NCI-H1105 (cell line): ENCODE results near the gene TLX1.
"Not testable (repeated sequence)": the region's sequence is repeated elsewhere in the genome, so short reads cannot be mapped to it uniquely, and the experiment has no call there.

Source experiments
- DNase-seq: peaks from one replicate; lab custom pipeline; 2025; lab: John Stamatoyannopoulos, UW

The TLX1 gene

DNA sequence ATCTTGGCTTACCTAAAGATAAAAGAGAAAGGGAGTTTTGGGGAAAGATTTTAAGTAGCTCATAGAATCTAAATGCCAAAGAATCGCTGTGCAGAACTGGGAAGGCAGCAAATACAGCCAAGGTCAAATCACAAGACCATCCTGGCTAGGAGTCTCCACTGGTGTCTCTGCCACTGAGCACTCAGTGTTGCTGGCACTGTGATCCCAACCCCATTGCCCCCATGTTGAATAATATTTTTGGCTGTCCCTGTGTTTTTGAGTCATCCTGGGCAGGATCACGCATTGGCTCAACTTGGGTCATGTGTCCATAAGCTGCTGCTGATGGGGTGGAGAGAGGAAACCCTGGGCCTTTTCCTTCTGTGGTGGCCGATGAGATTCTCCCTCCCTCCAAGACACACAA, 21.2 kb downstream of the TLX1 start:
- no peak for DNase-seq

DNA sequence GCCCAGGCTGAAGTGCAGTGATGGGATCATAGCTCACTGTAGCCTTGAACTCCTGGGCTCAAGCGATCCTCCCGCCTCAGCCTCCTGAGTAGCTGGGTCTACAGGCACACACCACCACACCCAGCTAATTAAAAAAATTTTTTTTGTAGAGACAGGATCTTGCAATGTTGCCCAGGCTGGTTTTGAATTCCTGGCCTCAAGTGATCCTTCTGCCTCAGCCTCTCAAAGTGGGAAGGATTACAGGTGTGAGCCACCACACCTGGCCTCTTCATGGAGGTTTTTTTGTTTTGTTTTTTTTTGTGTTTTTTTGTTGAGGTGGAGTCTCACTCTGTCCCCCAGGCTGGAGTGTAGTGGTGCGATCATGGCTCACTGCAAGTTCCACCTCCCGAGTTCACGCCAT, 23.4 kb downstream of the TLX1 start:
- not testable (repeated sequence) for DNase-seq

- DNase-seq, result no peak
These were observed 24.8 kb downstream of the TLX1 start for GRCh38 chr10:101155896-101156295.

DNA sequence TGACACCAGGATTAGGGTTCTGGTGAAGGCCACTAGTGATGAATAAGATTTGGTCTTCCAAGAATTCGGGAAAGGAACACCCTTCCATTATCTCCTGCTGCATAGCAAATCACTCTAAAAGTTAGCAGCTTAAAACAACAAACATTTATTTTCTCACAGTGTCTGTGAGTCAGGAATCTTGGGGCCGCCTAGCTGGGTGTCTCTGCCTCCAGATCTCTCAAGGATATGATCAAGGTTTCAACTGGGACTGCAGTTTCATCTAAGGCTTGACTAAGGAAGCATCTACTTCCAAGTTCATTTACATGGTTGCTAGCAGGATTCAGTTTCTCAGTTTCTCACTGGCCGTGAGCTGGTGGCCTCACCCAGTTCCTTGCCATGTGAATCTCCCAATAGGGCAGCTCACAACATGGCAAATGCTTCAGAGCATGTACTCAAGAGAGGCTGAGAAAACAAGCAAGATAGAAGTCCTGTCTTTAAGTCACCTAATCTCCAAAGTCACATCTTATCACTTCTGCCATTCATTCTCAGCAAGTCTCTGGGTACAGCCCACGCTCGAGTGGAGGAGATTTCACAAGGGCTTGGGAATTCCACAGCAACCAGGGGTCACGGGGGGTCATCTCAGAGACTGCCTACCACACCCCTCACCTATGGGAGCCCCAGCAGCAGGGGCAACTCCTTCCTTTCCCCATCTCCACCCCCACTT, 26.8 kb downstream of the TLX1 start:
- DNase-seq, result no peak

DNA sequence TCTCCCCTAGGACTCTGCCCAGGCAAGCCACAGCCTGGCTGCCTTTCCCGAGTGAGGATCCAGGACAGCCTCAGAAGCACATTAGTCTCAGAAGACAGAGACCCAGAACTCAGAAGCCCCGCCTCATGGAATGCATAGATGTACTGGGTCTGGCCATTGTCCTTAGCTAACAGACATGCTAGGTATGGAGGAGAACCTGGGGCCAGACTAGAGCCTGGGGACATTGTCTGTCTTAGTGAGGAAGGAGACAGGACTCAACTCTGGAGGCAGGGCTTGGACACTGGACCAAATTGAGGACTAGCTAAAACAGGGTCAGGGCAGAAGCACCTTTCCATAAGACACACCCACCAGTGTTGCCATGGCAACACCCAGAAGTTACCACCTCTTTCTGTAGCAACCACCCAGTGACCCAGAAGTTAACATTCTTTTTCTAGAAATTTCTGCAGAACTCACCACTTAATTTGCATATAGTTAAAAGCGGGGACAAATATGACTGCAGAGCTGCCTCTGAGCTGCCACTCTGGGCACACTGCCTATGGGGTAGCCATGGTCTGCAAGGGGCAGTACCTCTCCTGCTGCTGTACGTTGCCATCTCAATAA, 27.5 kb downstream of the TLX1 start:
- DNase-seq, result no peak

DNA sequence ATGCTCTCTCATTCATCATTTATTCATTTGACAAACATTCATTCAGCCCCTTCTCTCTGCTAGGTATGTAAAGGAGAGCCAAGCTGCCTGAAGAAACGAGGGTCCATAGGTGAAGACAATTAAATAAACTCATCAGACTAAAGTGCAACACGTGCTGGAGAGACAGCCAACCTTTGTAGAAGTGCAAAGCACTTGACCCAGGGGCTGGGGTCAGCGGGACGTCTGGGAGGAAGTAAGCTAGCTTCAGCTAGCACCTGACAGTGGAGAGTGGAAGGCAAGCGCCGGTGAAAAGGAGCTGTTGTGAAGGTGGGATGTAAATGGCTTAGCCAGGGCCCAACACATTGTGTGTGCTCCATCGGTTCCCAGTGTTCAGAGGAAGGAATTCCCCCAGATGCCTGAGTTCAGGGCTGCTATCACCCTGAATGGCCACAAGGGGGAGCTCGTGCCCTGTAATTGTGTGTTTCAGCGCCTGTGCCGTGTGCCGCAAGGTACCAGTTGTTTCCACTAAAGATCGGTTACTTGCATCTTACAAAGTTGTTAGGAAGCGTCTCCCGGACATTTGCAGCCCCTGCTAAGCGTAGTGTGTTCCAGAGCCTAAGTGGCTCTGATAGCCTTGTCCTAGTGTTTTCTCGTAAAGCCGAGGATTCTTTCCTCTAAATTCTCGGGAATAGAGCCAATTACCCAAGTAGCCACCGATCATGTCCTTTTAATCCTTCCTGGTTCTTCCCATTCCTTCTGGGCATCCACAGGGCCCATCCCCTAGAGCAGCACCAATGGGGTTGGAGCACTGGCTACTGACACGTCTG, 30.6 kb downstream of the TLX1 start:
- DNase-seq, result peak; percentile 36

- peak; percentile 23 for DNase-seq
These were observed 31.6 kb downstream of the TLX1 start for GRCh38 chr10:101162677-101163076.

DNA sequence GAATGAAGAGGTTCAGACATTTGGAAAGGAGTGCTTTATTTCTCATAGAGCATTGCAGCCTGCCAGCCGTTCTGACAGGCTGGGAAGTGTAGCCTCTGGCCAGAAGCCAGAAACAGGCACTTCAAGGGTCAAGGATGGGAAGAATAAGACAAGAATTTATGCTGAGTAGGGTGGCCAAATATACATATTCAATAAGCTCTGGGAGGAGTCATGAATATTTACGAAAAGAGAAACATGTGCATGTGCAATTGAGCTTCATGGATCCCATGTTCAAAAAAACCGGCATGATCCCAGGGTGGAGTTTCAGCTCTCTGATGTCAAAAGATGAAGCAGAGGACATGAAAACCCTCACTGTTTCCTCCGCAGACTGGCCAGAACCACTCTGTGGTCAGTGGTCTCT, 32.9 kb downstream of the TLX1 start:
- DNase-seq, result no peak

GRCh38 chr10:101165736-101166135, 34.6 kb downstream of the TLX1 start:
- DNase-seq, result no peak

DNA sequence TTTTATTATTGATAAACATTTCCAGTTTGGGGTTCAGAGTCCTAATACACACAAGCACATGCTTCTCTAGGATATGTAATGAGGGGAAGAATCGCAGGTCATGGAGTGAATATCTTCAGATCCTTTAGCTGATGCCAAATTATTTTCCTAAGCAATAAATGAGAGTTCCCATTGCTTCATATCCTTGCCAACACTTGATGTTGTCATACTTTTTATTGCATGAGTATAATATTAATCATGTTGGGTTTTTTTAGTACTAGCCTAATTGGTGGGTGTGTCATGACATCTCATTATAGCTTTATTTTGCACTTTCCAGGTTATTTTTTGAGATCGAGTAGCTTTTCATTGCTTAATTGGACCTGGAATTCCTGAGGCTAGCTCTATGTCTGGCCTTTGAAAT, 35.3 kb downstream of the TLX1 start:
- DNase-seq, result no peak

- DNase-seq, result no peak
These were observed 41.6 kb downstream of the TLX1 start for GRCh38 chr10:101172741-101173140.

- no peak for DNase-seq
These were observed 43.2 kb downstream of the TLX1 start for GRCh38 chr10:101174319-101174718.

DNA sequence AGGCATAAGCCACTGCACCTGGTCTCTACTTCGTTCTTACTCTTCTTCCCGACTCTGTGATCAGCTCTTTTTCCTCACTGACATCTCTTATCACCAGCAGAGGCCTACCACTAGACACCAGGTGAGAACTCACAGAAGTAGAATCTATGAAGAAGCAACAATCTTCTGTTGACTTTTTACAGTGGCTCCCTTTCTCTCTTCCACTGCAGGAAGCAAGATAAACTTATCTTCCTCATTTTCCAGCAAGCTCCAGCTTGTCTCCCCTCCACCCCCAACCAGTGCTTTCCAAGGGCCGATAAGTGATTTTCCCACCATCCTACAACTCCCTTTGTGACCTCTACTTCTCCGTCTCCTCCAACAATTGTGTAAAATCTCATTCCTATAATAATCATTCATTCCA, 45.5 kb downstream of the TLX1 start:
- no peak for DNase-seq

DNA sequence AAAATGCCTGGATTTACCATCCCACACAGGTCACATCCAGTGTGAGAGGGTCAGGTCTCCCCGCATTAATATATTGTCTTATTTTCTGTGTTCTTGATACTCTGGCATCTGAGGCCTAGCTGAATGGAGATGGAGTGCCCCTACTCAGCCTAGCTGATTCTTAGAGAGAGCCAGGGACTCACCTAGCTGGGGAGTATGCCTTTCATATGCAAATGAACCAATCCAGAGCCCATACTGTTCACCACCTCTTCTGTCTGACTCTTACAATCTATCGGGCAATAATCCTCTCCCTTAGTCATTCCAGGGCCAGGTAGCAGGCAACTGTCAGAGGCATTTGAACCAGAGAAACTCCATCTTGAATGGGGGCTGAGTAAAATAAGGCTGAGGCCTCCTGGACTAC, 51.8 kb downstream of the TLX1 start:
- DNase-seq, result no peak

DNA sequence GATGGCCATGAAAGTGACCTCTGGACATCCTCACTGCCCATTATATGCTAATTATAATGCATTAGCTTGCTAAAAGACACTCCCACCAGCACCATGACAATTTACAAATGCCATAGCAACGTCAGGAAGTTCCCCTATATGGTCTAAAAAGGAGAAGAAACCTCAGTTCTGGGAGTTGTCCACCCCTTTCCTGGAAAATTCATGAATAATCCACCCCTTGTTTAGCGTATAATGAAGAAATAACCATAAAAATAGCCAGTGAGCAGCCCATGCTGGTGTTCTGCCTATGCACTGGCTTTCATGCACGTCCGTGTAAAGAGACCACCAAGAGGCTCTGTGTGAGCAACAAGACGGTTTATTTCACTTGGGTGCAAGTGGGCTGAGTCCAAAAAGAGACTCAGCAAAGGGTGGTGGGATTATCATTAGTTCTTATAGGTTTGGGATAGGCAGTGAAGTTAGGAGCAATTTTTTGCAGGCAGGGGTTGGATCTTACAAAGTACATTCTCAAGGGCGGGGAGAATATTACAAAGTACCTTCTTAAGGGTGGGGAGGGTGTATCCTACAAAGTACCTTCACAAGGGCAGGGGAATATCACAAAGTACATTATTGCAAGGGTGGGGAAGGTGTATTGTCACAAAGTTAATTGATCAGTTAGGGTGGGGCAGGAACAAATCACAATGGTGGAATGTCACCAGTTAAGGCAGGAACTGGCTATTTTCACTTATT, 52.5 kb downstream of the TLX1 start:
- no peak for DNase-seq
